DMS114 treated with DMSO at 0.1 percent for 48 hours (cell line): ENCODE data around the gene PIGN.

Experiments used
- DNase-seq: peaks from one replicate; lab custom pipeline; 2025; ENCODE audit not compliant: unreplicated experiment; lab: John Stamatoyannopoulos, UW

PIGN gene

GRCh38 chr18:62186774-62187542 is at the start of gene PIGN, which contains the start of gene RELCH:
Gene PIGN (minus strand): TSS chr18:62187056. CDS start chr18:62161353, 25,703 bp downstream.
Gene RELCH (plus strand): TSS chr18:62187255. CDS start chr18:62187506, 251 bp downstream.
- DNase-seq, result peak; percentile 95

- DNase-seq, result no peak
These were observed 49.4 kb upstream of the PIGN start for GRCh38 chr18:62236252-62236651.

GRCh38 chr18:62226047-62226446 is 39.2 kb upstream of the PIGN start:
- DNase-seq, result no peak

- DNase-seq, result no peak
These were observed 37.4 kb upstream of the PIGN start for GRCh38 chr18:62224229-62224628.

- no peak for DNase-seq
These were observed 27.9 kb upstream of the PIGN start for GRCh38 chr18:62214790-62215189.

GRCh38 chr18:62211325-62211828 is 24.5 kb upstream of the PIGN start:
- no peak for DNase-seq

GRCh38 chr18:62210138-62210537 is 23.3 kb upstream of the PIGN start:
- DNase-seq, result no peak

GRCh38 chr18:62209046-62209445 is 22.2 kb upstream of the PIGN start:
- DNase-seq, result no peak

- no peak for DNase-seq
These were observed 19.7 kb upstream of the PIGN start for GRCh38 chr18:62206593-62206992.

- DNase-seq, result no peak
These were observed 19.0 kb upstream of the PIGN start for GRCh38 chr18:62205824-62206223.

- DNase-seq, result no peak
These were observed 15.0 kb upstream of the PIGN start for GRCh38 chr18:62201870-62202269.

- DNase-seq, result no peak
These were observed 13.5 kb upstream of the PIGN start for GRCh38 chr18:62200121-62200914.

GRCh38 chr18:62199629-62200028 is 12.8 kb upstream of the PIGN start:
- no peak for DNase-seq

- no peak for DNase-seq
These were observed 11.4 kb upstream of the PIGN start for GRCh38 chr18:62198259-62198658.

- DNase-seq, result no peak
These were observed 10.1 kb upstream of the PIGN start for GRCh38 chr18:62196980-62197379.

GRCh38 chr18:62196079-62196478 is 9.2 kb upstream of the PIGN start:
- no peak for DNase-seq

GRCh38 chr18:62189208-62189607 is 2.4 kb upstream of the PIGN start:
- DNase-seq, result no peak

- DNase-seq, result peak; percentile 1
These were observed 971 bp upstream of the PIGN start for GRCh38 chr18:62187543-62188510.

GRCh38 chr18:62186499-62186773 is 420 bp downstream of the PIGN start:
- DNase-seq, result no peak

- DNase-seq, result peak; percentile 12
These were observed 3.2 kb downstream of the PIGN start for GRCh38 chr18:62183578-62184195.

- no peak for DNase-seq
These were observed 4.6 kb downstream of the PIGN start for GRCh38 chr18:62182220-62182619.
